Motor neuron (in vitro differentiated cells): ENCODE results near the gene STOML2. TPM values are rescaled to one million over a fixed set of nuclear protein-coding genes. Genes with fewer than 3 reads are reported as not detected.

ENCODE experiments used
- ATAC-seq, 8 experiments: fragments of 200-7000 bp; cut with Tn5 transposase; replicated peaks in 6 of 8; 2 replicates each; pipeline ENCODE4 v1.8.0; 2021; ENCODE audit warnings: mild to moderate bottlenecking in 8 of 8, moderate library complexity in 8 of 8
- H3K27ac ChIP-seq, 2 donors: fragments of 250-450 bp; sonication (Bioruptor Pico); 2 replicates each; pipeline ENCODE4 v1.9.0; 2021; ENCODE audit warnings: antibody characterized with exemption in 2 of 2, mild to moderate bottlenecking in 2 of 2, moderate library complexity in 1 of 2
- H3K4me1 ChIP-seq, 2 donors: fragments of 250-450 bp; sonication (Bioruptor Pico); replicated peaks in 1 of 2; 2 replicates each; pipeline ENCODE4 v1.6.1; 2021; ENCODE audit warnings: antibody characterized with exemption in 2 of 2, mild to moderate bottlenecking in 2 of 2, moderate library complexity in 1 of 2
- H3K4me3 ChIP-seq, 5 donors: fragments of 250-450 bp; sonication (Bioruptor Pico); 2 replicates each; pipeline ENCODE4 v1.9.0; 2021; ENCODE audit warnings: antibody characterized with exemption in 5 of 5, mild to moderate bottlenecking in 5 of 5, moderate library complexity in 4 of 5
- WGBS, 10 experiments: fragments of 450-650 bp; shearing (Covaris generic); methylation state at CpG; one replicate each; pipeline ENCODE4 v1.0.0; 2022; 5-methylcytosine and 5-hydroxymethylcytosine counted together
- in situ Hi-C, 9 experiments: fragments of 400-800 bp; cut with MboI; loops; one replicate each; pipeline ENCODE4 v1.15.0; 2021; ENCODE audit warnings: low sequenced_read_pairs in 9 of 9, low pct_unique_long_range_greater_than_20kb in 2 of 9; ENCODE audit not compliant: unreplicated experiment in 9 of 9
- total RNA-seq, 8 experiments: library from RNA; unstranded; fragments of 300-600 nt; gene quantifications; 2 replicates each; pipeline versions ENCODE4 v1.2.3 to v1.2.4, GENCODE V29; 2022

STOML2 gene
- total RNA-seq, 8 experiments from 2014 or later = 87.2 to 178 (median 125) TPM

- Histone ChIP-seq H3K4me3 (no peak overlapping the region), H3K4me1 (peaks cover 23% of the 10 kb centered on the region in 2 donors), H3K27ac (no peak overlapping the region)
- in situ Hi-C loops = loop anchor here in 4 of 9 experiments (25.0 kb wide), 3 partner anchors 157 to 382 kb away; partner anchors contain the start of gene RUSC2 (in 3 of the 4)
- 90 to 100% (median 100%) methylated on average over 2 to 10 of the region's 13 CpGs; no CpG with 5 or more reads in 3 of the 10 experiments for WGBS, 10 experiments
- no peak for ATAC-seq
These were observed 2.8 kb upstream of the STOML2 start for GRCh38 chr9:35105571-35106342.

DNA sequence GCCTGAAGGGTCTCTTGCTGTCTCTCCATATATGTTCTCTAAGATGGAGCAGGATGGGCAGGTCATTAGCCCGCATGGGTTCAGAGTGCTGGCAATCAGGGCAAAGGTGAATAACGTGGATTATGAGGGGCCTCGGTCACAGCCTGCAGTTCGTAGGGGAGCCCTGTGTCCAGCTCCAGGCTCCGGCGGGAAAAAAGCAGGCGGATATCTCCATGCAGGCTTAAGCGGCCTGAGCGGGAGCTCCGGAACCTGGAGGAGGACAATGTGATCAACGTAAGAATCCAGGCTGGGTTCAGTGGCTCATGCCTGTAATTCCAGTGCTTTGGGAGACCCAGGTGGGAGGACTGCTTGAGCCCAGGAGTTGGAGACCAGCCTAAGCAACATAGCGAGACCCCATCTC is 2.2 kb upstream of the STOML2 start:
- 86 to 100% (median 93%) methylated on average over 1 to 8 of the region's 12 CpGs; no CpG with 5 or more reads in 4 of the 10 experiments for WGBS, 10 experiments
- Histone ChIP-seq H3K4me1 (peaks cover 17 to 18% of the 10 kb centered on the region in 2 donors), H3K27ac (no peak overlapping the region), H3K4me3 (no peak overlapping the region)
- in situ Hi-C loops = loop anchor here in 4 of 9 experiments (25.0 kb wide), 3 partner anchors 157 to 382 kb away; partner anchors contain the start of gene RUSC2 (in 3 of the 4)
- no peak for ATAC-seq

DNA sequence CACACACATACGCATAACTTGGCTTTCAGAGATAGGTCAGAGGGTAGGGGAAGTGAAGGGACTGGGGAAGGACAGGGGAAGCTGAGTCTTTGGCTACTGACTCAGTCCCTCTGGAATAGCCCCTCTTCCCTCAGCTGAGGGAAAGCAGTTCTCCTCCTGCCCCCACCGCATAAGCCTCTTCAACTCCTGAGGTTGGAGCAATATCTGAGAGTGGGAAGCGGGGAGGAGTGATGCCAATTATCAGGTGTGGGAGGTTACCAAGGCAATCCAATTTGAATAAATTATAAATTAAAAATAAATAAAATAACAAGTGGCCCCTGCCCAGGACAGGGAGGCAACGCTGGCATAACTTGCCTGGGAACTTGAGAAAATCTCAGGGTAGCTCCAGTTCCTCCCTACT is 1.7 kb upstream of the STOML2 start:
- Histone ChIP-seq H3K27ac (peak overlapping the region in 1 of 2 donors; percentile 83), H3K4me3 (no peak overlapping the region)

DNA sequence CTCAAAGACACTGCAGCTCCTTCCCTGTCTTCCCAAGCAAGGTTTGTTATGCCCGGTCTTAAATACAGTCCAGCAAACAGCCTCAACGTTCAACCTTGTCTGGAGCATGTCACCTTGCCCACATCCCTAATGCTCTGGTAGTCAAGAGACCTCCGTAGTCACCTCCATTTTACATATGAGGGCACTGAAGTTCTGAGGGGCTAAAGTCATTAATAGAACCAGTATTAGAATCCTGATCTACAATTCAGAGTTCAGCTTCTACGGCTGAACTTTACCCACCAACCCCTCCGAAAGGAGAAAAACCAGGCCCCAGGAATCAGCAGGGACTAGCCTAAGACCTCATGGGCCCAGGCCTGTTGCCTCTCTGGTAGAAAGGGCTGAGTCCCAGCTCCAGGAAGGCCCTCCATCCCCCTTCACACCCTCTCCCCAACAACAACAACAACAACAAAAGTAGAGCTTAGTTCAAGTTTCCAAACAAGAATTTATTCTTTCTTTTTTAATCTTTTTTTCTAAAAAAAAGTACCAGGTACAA is 795 bp upstream of the STOML2 start:
- ATAC-seq = no peak
- peak overlapping the region; percentile 80 to 83 for H3K27ac ChIP-seq
- in situ Hi-C loops = loop anchor here in 4 of 9 experiments (25.0 kb wide), 3 partner anchors 159 to 384 kb away; partner anchors contain the start of gene RUSC2 (in 3 of the 4)
- 0 to 100% (median 9%) methylated on average over 1 to 5 of the region's 5 CpGs; no CpG with 5 or more reads in 2 of the 10 experiments for WGBS, 10 experiments
- H3K4me1 ChIP-seq = peaks cover 17 to 18% of the 10 kb centered on the region in 2 donors
- peak overlapping the region; percentile 41 to 87 (median 75) for H3K4me3 ChIP-seq

More for the DNA sequence above, 1.7 kb upstream of the STOML2 start:
- in situ Hi-C loops = loop anchor here in 4 of 9 experiments (25.0 kb wide), 3 partner anchors 158 to 383 kb away; partner anchors contain the start of gene RUSC2 (in 3 of the 4)
- WGBS, 10 experiments = 71 to 100% (median 100%) methylated on average over 1 to 3 of the region's 4 CpGs; no CpG with 5 or more reads in 6 of the 10 experiments
- peaks cover 17 to 18% of the 10 kb centered on the region in 2 donors for H3K4me1 ChIP-seq
- ATAC-seq = no peak

DNA sequence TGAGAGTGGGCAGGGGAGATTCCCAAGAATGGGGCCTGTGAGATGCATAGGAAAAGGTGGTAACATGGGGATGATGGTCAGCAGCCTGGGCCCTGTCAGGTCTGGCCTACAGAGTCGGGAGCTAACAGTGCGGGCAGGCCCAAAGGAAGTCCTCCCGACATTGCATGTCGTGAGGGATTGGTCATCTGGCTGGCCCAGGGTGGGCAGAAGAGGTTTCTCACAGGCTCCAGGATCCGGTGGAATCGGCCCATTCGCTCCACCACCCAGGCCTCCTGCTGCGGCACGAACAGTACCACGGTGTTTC is 514 bp downstream of the STOML2 start:
- H3K4me1 ChIP-seq = peaks cover 17 to 18% of the 10 kb centered on the region in 2 donors
- peak overlapping the region; percentile 80 to 83 for H3K27ac ChIP-seq
- in situ Hi-C loops = loop anchor here in 4 of 9 experiments (25.0 kb wide), 3 partner anchors 160 to 385 kb away; partner anchors contain the start of gene RUSC2 (in 3 of the 4)
- 0 to 18% (median 3%) methylated on average over 1 to 10 of the region's 10 CpGs; no CpG with 5 or more reads in 5 of the 10 experiments for whole genome bisulfite sequencing, 10 experiments
- ATAC-seq = peak in 2 of 8 experiments; percentile 29 to 45
- peak overlapping the region; percentile 41 to 87 (median 75) for H3K4me3 ChIP-seq

DNA sequence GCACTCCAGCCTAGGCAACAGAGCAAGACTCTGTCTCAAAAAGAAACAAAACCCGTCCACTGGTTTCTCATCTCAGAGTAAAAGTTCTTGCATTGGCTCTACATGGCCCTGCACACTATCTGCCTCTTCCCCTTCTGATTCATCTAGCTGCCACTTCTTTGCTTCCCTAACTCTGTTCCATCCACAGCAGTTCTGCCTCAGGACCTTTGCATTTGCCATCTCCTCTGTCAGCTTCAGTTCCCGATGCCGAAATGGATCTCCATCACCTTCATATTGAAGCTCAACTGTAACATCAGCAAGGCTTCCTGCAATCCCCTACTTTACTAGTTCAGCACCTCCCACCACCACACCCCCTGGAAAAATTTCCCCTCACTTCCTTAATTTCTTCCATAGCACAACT is 5.4 kb downstream of the STOML2 start:
- Histone ChIP-seq H3K4me3 (no peak overlapping the region), H3K27ac (no peak overlapping the region), H3K4me1 (peaks cover 10 to 12% of the 10 kb centered on the region in 2 donors)
- WGBS, 10 experiments = 83 to 96% (median 92%) methylated on average over 2 to 3 of the region's 3 CpGs; no CpG with 5 or more reads in 2 of the 10 experiments
- no peak for ATAC-seq
- in situ Hi-C loops = no loop called here

GRCh38 chr9:35096035-35096849 is 6.7 kb downstream of the STOML2 start, which contains the start of gene PIGO:
Gene PIGO, minus strand, starts transcription at chr9:35096591. Its CDS starts 1,026 bp downstream, at chr9:35095565.
- in situ Hi-C loops = no loop called here
- peak within 1 kb of the TSS; percentile 90 to 99 (median 91) for H3K4me3 ChIP-seq
- H3K27ac ChIP-seq = peak within 1 kb of the TSS; percentile 94 to 97
- H3K4me1 ChIP-seq = peaks cover 5 to 6% of the 10 kb centered on the region in 2 donors
- 0 to 5% (median 0%) methylated on average over 1 to 9 of the region's 53 CpGs; no CpG with 5 or more reads in 4 of the 10 experiments for whole genome bisulfite sequencing, 10 experiments
- peak; percentile 89 to 94 (median 92) for ATAC-seq

- in situ Hi-C loops = no loop called here
These were observed 11.4 kb downstream of the STOML2 start for GRCh38 chr9:35091536-35091935.

GRCh38 chr9:35089434-35089833 is 13.5 kb downstream of the STOML2 start:
- H3K4me3 ChIP-seq = no peak overlapping the region
- no peak overlapping the region for H3K27ac ChIP-seq
- WGBS, 10 experiments = 67 to 92% (median 80%) methylated on average over 1 to 2 of the region's 2 CpGs; no CpG with 5 or more reads in 7 of the 10 experiments
- in situ Hi-C loops = no loop called here
- no peaks in the 10 kb centered on the region for H3K4me1 ChIP-seq
- peak in 2 of 8 experiments; percentile 81 to 88 for ATAC-seq

More at GRCh38 chr9:35091536-35091935, 11.4 kb downstream of the STOML2 start:
- no peak overlapping the region for H3K27ac ChIP-seq
- ATAC-seq = no peak
- peaks cover 5 to 6% of the 10 kb centered on the region in 2 donors for H3K4me1 ChIP-seq
- H3K4me3 ChIP-seq = no peak overlapping the region
- 40 to 100% (median 97%) methylated on average over 1 to 6 of the region's 17 CpGs; no CpG with 5 or more reads in 5 of the 10 experiments for WGBS, 10 experiments

- ATAC-seq = no peak
- Histone ChIP-seq H3K4me1 (no peaks in the 10 kb centered on the region), H3K27ac (no peak overlapping the region), H3K4me3 (no peak overlapping the region)
- 0 to 100% (median 57%) methylated on average over 1 to 2 of the region's 2 CpGs; no CpG with 5 or more reads in 2 of the 10 experiments for WGBS, 10 experiments
- in situ Hi-C loops = no loop called here
These were observed 17.9 kb downstream of the STOML2 start for GRCh38 chr9:35085078-35085477.

DNA sequence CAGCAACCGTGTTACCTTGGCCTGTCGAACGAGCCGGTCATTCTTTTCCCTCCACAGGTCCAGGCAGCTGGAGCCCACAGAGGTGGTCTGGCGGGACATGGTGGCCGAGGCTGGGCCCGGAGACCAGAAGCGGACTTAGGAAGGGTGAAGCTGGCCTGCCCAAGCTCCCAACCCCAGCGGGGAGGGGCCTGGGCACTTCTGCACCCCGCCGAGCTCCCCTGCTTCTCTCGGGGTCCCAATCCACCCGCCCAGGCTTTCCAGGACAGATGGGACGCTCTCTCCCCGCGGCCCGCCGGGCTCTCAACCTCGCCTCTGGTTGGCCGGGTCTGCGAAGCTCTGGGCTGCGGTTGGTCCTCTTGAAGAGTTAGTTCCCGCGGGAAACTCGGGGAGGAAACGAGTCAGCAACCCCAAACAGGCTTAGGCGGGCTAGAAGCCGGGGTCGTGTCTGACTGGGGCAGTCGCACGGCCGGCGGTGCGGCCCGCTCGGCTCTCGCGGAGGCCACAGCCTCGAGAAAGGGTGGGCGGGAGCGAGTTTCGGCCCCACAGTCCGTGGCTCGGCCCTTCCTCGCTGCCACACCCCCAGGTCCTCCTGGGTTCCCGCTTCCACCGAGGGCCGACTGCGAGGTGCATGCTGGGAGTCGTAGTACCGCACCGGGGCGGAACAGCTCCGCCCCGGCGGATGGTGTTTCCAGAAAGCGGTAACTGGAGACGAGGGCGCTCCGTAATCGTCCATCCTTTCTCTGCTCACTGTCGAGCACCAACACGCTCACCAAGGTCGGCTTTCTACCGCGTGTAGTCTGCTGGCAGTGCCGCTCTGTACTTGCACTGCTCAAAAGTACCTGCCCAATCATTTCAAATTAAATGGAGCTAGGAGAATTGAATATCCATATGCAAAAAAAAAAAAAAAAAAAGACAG is 23.2 kb downstream of the STOML2 start, which contains the start of gene FANCG:
Gene FANCG (minus strand): TSS at position 517 of the 916 bp plus-strand sequence. CDS start 418 bp downstream, at position 99.
- H3K4me3 ChIP-seq = peak within 1 kb of the TSS; percentile 60 to 94 (median 80)
- peak; percentile 92 to 95 (median 94) for ATAC-seq
- H3K27ac ChIP-seq = peak within 1 kb of the TSS in 1 of 2 donors; percentile 37
- in situ Hi-C loops = no loop called here
- WGBS, 10 experiments = 0 to 1% (median 0%) methylated on average over 2 to 35 of the region's 67 CpGs; no CpG with 5 or more reads in 2 of the 10 experiments
- peaks cover 7 to 8% of the 10 kb centered on the region in 2 donors for H3K4me1 ChIP-seq
